K562 (cell line): ENCODE data around the gene ZFP62.

Experiments used
- CHCHD3 ChIP-seq: fragments of 250-450 bp; sonication (Bioruptor Pico); IDR thresholded peaks from 2 replicates; pipeline ENCODE4 v2.1.2; 2022; ENCODE audit warnings: mild to moderate bottlenecking
- EP300 ChIP-seq: IDR thresholded peaks from 2 replicates; pipeline ENCODE4 v1.6.1; 2012; ENCODE audit warnings: low read length, improper control_type of control experiment
- ERF ChIP-seq: fragments of 450-650 bp; formaldehyde crosslinking; IDR thresholded peaks from 2 replicates; pipeline ENCODE4 v1.4.0; 2020; ENCODE audit warnings: mild to moderate bottlenecking, mixed read lengths
- GABPA ChIP-seq: fragments of 200-800 bp; sonication (Bioruptor generic); conservative IDR thresholded peaks from 2 replicates; pipeline ENCODE4 v1.6.1; 2016; ENCODE audit warnings: low read depth, missing genetic modification characterization, missing compliant biosample characterization
- MXI1 ChIP-seq: IDR thresholded peaks from 2 replicates; pipeline ENCODE4 v1.6.1; 2011; ENCODE audit warnings: low read depth, mild to moderate bottlenecking, improper control_type of control experiment, low read length
- NR2C2 ChIP-seq, 2 experiments: fragments of 200-800 bp in 1 of 2; sonication (Bioruptor generic) in 1 of 2; sonication (generic) in 1 of 2; formaldehyde crosslinking in 1 of 2; IDR thresholded peaks; 2 replicates each; pipeline versions ENCODE4 v1.6.1 to v1.8.0; 2016 to 2022; ENCODE audit warnings: mild to moderate bottlenecking in 1 of 2, missing compliant biosample characterization in 1 of 2, missing genetic modification characterization in 1 of 2, missing genetic modification reagents in 1 of 2
- PHB ChIP-seq: fragments of 250-450 bp; sonication (Bioruptor Pico); IDR thresholded peaks from 2 replicates; pipeline ENCODE4 v1.5.0; 2021
- POLR2AphosphoS2 ChIP-seq: IDR thresholded peaks from 2 replicates; pipeline ENCODE4 v1.6.1; 2012; ENCODE audit warnings: low read length, improper control_type of control experiment
- SIX5 ChIP-seq, 2 experiments: IDR thresholded peaks; 2 replicates each; pipeline ENCODE4 v1.6.1; 2011; ENCODE audit warnings: low read length in 2 of 2, borderline replicate concordance in 1 of 2, low read depth in 1 of 2, mild to moderate bottlenecking in 1 of 2, moderate library complexity in 1 of 2; ENCODE audit not compliant: insufficient read depth in 1 of 2
- SMARCE1 ChIP-seq: fragments of 450-650 bp; IDR thresholded peaks from 2 replicates; pipeline ENCODE4 v1.7.1; 2016; ENCODE audit warnings: mild to moderate bottlenecking
- TF ChIP-seq, protein P1 (sequence below), 3 experiments: IDR thresholded peaks in 2 of 3; conservative IDR thresholded peaks in 1 of 3; 2 replicates each; pipeline ENCODE4 v1.5.1; 2011 to 2012; ENCODE audit warnings: low read length in 3 of 3, mild to moderate bottlenecking in 3 of 3, control low read depth in 2 of 3, improper control_type of control experiment in 1 of 3, inconsistent platforms in 1 of 3, low read depth in 1 of 3, mixed read lengths in 1 of 3, moderate library complexity in 1 of 3; ENCODE audit not compliant: insufficient read depth in 2 of 3

DNA sequence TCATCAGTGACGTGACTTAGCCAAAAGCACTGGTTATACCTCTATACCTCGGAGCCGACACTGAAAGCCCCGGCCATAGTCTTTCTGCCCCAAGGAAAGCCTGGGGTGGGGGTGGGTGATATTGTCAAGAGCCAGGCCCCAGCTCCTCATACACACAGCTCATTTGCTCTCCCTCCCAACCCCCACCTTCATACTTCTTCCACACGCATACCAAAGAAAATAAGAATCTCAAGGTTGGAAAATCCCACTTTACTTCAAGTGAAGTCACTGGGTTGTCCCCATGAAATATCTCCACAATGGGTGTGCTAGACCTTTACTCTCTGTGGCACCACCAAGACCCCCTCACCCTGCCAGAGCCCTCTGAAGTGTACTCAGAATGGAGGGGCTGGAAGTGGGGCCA, 31.4 kb downstream of the ZFP62 start:
- TF ChIP-seq PHB (no peak), SIX5 (IDR thresholded peaks at IDR 0.05; ENCODE audit: borderline replicate concordance in 1 of 2, insufficient read depth in 1 of 2, low read depth in 1 of 2, low read length in 2 of 2) (no peak), EP300 (no peak), POLR2AphosphoS2 (no peak), MXI1 (no peak), SMARCE1 (no peak), ERF (CRISPR knock-in tag) (no peak), CHCHD3 (CRISPR knock-in tag) (no peak), NR2C2 (CRISPR knock-in tag; IDR thresholded peaks at IDR 0.05) (no peak), NR2C2 (tag; IDR thresholded peaks at IDR 0.05) (no peak), GABPA (no peak)
- TF ChIP-seq, protein P1, sequence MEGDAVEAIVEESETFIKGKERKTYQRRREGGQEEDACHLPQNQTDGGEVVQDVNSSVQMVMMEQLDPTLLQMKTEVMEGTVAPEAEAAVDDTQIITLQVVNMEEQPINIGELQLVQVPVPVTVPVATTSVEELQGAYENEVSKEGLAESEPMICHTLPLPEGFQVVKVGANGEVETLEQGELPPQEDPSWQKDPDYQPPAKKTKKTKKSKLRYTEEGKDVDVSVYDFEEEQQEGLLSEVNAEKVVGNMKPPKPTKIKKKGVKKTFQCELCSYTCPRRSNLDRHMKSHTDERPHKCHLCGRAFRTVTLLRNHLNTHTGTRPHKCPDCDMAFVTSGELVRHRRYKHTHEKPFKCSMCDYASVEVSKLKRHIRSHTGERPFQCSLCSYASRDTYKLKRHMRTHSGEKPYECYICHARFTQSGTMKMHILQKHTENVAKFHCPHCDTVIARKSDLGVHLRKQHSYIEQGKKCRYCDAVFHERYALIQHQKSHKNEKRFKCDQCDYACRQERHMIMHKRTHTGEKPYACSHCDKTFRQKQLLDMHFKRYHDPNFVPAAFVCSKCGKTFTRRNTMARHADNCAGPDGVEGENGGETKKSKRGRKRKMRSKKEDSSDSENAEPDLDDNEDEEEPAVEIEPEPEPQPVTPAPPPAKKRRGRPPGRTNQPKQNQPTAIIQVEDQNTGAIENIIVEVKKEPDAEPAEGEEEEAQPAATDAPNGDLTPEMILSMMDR (IDR thresholded peaks at IDR 0.05 in 2 of 3, conservative IDR thresholded peaks at IDR 0.05 in 1 of 3; ENCODE audit: insufficient read depth in 2 of 3, low read depth in 1 of 3, low read length in 3 of 3) = no peak
